HG03457 (cell line): ENCODE measurements around the gene GMDS.

Experiments
- ATAC-seq: cut with Tn5 transposase; IDR thresholded peaks from one replicate; pipeline ENCODE4 v1.9.1; 2021; ENCODE audit warnings: moderate number of reproducible peaks; ENCODE audit not compliant: unreplicated experiment

Gene GMDS

GRCh38 chr6:1587546-1587945 lies 657.9 kb downstream of the GMDS start:
- ATAC-seq, result no peak

- no peak for ATAC-seq
Observed at GRCh38 chr6:1586861-1587450, 658.4 kb downstream of the GMDS start.

GRCh38 chr6:1586256-1586655 lies 659.1 kb downstream of the GMDS start:
- no peak for ATAC-seq

- no peak for ATAC-seq
Observed at GRCh38 chr6:1585669-1586049, 659.7 kb downstream of the GMDS start.

GRCh38 chr6:1584996-1585668 lies 660.3 kb downstream of the GMDS start:
- no peak for ATAC-seq

GRCh38 chr6:1584146-1584545 lies 661.3 kb downstream of the GMDS start:
- ATAC-seq, result no peak

- ATAC-seq, result no peak
Observed at GRCh38 chr6:1581120-1581991, 664.0 kb downstream of the GMDS start.

- ATAC-seq, result no peak
Observed at GRCh38 chr6:1580585-1580984, 664.8 kb downstream of the GMDS start.

GRCh38 chr6:1580109-1580508 lies 665.3 kb downstream of the GMDS start:
- ATAC-seq, result no peak

GRCh38 chr6:1579096-1579495 lies 666.3 kb downstream of the GMDS start:
- ATAC-seq, result no peak

- no peak for ATAC-seq
Observed at GRCh38 chr6:1577896-1578745, 667.3 kb downstream of the GMDS start.

- ATAC-seq, result no peak
Observed at GRCh38 chr6:1577146-1577680, 668.2 kb downstream of the GMDS start.

- no peak for ATAC-seq
Observed at GRCh38 chr6:1576711-1577110, 668.7 kb downstream of the GMDS start.

GRCh38 chr6:1576166-1576565 lies 669.2 kb downstream of the GMDS start:
- no peak for ATAC-seq

- no peak for ATAC-seq
Observed at GRCh38 chr6:1575210-1576041, 670.0 kb downstream of the GMDS start.

- ATAC-seq, result no peak
Observed at GRCh38 chr6:1574890-1575209, 670.6 kb downstream of the GMDS start.

GRCh38 chr6:1574083-1574761 lies 671.2 kb downstream of the GMDS start:
- ATAC-seq, result no peak
